SU-DHL-6 (cell line): Measurements from ENCODE around the gene SCLT1.

ENCODE experiments used
- H2AFZ ChIP-seq: fragments of 200-600 bp; sonication (generic); 2 replicates; pipeline ENCODE4 v1.6.1; 2014; ENCODE audit warnings: low read depth, mild to moderate bottlenecking, moderate library complexity, mixed read lengths, antibody characterized with exemption, low read length; ENCODE audit not compliant: severe bottlenecking
- H3F3A ChIP-seq: fragments of 200-600 bp; shearing (Covaris generic); 2 replicates; pipeline ENCODE4 v1.6.0; 2016; ENCODE audit warnings: antibody characterized with exemption, mild to moderate bottlenecking; ENCODE audit not compliant: insufficient read depth
- H3K27ac ChIP-seq: fragments of 200-600 bp; sonication (generic); 2 replicates; pipeline ENCODE4 v1.5.1; 2016; ENCODE audit warnings: low read depth, mild to moderate bottlenecking, low read length, moderate library complexity, mixed read lengths
- H3K27me3 ChIP-seq: fragments of 200-600 bp; sonication (generic), shearing (Covaris generic); 2 replicates; pipeline ENCODE4 v1.6.0; 2014; ENCODE audit warnings: mild to moderate bottlenecking, low read length
- H3K36me3 ChIP-seq: fragments of 200-600 bp; sonication (generic); 2 replicates; pipeline ENCODE4 v1.6.1; 2014; ENCODE audit warnings: mild to moderate bottlenecking, low read length, mixed read lengths
- H3K4me2 ChIP-seq: fragments of 300-600, 200-600 bp; shearing (Covaris generic), sonication (generic); 2 replicates; pipeline ENCODE4 v1.6.0; 2014; ENCODE audit warnings: low read length, low read depth, mild to moderate bottlenecking; ENCODE audit not compliant: poor library complexity, severe bottlenecking
- H3K4me3 ChIP-seq: fragments of 200-600 bp; sonication (generic); 2 replicates; pipeline ENCODE4 v1.5.1; 2014; ENCODE audit warnings: antibody characterized with exemption, low read length, mild to moderate bottlenecking, mixed read lengths; ENCODE audit not compliant: insufficient read depth, poor library complexity, severe bottlenecking
- H3K79me2 ChIP-seq: fragments of 200-600 bp; sonication (generic); 2 replicates; pipeline ENCODE4 v1.6.1; 2014; ENCODE audit warnings: mild to moderate bottlenecking, low read length, moderate library complexity; ENCODE audit not compliant: insufficient read depth
- H3K9ac ChIP-seq: fragments of 200-600 bp; sonication (generic); 2 replicates; pipeline ENCODE4 v1.7.0; 2014; ENCODE audit warnings: mild to moderate bottlenecking, low read length
- H3K9me2 ChIP-seq: fragments of 200-600 bp; sonication (generic); replicated peaks from 2 replicates; pipeline ENCODE4 v1.6.1; 2014; ENCODE audit warnings: low read length; ENCODE audit not compliant: insufficient read depth
- H3K9me3 ChIP-seq: fragments of 200-600 bp; sonication (generic); 2 replicates; pipeline ENCODE4 v1.6.1; 2014; ENCODE audit warnings: low read length, mixed read lengths; ENCODE audit not compliant: insufficient read depth
- H4K20me1 ChIP-seq: fragments of 200-600 bp; sonication (generic); 2 replicates; pipeline ENCODE4 v1.6.1; 2014; ENCODE audit warnings: low read depth, mild to moderate bottlenecking, antibody characterized with exemption, low read length, moderate library complexity, mixed read lengths
- EZH2phosphoT487 ChIP-seq: fragments of 200-600 bp; sonication (generic), shearing (Covaris generic); conservative IDR thresholded peaks from 2 replicates; pipeline ENCODE4 v1.6.1; 2018; ENCODE audit warnings: mild to moderate bottlenecking, antibody characterized with exemption, low read length, moderate library complexity, mixed read lengths
- TF ChIP-seq, protein P1 (sequence below): fragments of 200-600 bp; sonication (generic); IDR thresholded peaks from one replicate; pipeline ENCODE4 v1.5.1; 2017; ENCODE audit warnings: antibody characterized with exemption, mild to moderate bottlenecking, low read length, moderate library complexity; ENCODE audit not compliant: insufficient read depth, poor library complexity, severe bottlenecking

The SCLT1 gene

DNA sequence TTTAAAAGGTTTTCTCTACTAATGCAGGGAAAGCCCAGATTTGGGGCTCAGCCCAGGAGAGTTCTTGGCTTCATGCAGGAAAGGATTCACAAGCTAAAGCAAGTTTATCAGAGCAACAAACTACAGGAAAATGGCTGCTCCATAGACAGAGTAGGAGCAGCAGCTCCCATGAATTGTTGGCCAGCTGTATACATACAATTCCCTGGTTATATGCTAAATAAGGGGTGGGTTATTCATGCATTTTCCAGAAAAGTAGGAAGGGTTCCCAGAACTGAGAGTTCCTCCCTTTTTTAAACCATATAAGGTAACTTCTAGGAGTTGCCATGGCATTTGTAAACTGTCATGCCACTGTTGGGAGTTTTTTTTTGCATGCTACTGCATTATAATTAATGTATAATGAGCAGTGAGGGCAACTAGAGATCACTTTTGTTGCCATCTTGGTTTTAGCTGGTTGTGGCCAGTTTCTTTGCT is 5.2 kb upstream of the SCLT1 start:
- H3K4me2 ChIP-seq, result no peak overlapping the region
- no peaks in the 10 kb centered on the region for H3K36me3 ChIP-seq
- TF ChIP-seq EZH2phosphoT487, result no peak
- TF ChIP-seq, protein P1, sequence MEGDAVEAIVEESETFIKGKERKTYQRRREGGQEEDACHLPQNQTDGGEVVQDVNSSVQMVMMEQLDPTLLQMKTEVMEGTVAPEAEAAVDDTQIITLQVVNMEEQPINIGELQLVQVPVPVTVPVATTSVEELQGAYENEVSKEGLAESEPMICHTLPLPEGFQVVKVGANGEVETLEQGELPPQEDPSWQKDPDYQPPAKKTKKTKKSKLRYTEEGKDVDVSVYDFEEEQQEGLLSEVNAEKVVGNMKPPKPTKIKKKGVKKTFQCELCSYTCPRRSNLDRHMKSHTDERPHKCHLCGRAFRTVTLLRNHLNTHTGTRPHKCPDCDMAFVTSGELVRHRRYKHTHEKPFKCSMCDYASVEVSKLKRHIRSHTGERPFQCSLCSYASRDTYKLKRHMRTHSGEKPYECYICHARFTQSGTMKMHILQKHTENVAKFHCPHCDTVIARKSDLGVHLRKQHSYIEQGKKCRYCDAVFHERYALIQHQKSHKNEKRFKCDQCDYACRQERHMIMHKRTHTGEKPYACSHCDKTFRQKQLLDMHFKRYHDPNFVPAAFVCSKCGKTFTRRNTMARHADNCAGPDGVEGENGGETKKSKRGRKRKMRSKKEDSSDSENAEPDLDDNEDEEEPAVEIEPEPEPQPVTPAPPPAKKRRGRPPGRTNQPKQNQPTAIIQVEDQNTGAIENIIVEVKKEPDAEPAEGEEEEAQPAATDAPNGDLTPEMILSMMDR, result no peak
- no peaks in the 10 kb centered on the region for H3K9me2 ChIP-seq
- no peak overlapping the region for H2AFZ ChIP-seq
- H3K9ac ChIP-seq, result no peak overlapping the region
- H3K79me2 ChIP-seq, result no peaks in the 10 kb centered on the region
- H3K4me3 ChIP-seq, result no peak overlapping the region
- H3F3A ChIP-seq, result 0 out of 2 replicates have a peak, but pooled peaks cover 5% of the 10 kb centered on the region
- no peaks in the 10 kb centered on the region for H4K20me1 ChIP-seq
- H3K27ac ChIP-seq, result no peak overlapping the region
- no peaks in the 10 kb centered on the region for H3K9me3 ChIP-seq
- H3K27me3 ChIP-seq, result no peaks in the 10 kb centered on the region

GRCh38 chr4:129095811-129096454 is 2.6 kb upstream of the SCLT1 start, which contains the start of gene C4orf33:
C4orf33 (plus strand) TSS chr4:129096152; CDS start chr4:129102611, 6,459 bp downstream.
- H3K27me3 ChIP-seq, result no peaks in the 10 kb centered on the region
- H3K27ac ChIP-seq, result 0 out of 2 replicates have a peak within 1 kb of the TSS, but pooled peaks have one; percentile 35
- peak within 1 kb of the TSS; percentile 87 for H3K4me2 ChIP-seq
- peak within 1 kb of the TSS; percentile 85 for H3K4me3 ChIP-seq
- H3K9ac ChIP-seq, result peak within 1 kb of the TSS; percentile 72
- H3K36me3 ChIP-seq, result no peaks in the 10 kb centered on the region
- H2AFZ ChIP-seq, result peak within 1 kb of the TSS; percentile 89
- H3K9me3 ChIP-seq, result no peaks in the 10 kb centered on the region
- peaks cover 22% of the 10 kb centered on the region for H3K79me2 ChIP-seq
- no peaks in the 10 kb centered on the region for H3K9me2 ChIP-seq
- TF ChIP-seq, protein P1, result no peak
- 0 out of 2 replicates have a peak, but pooled peaks cover 5% of the 10 kb centered on the region for H3F3A ChIP-seq
- H4K20me1 ChIP-seq, result 0 out of 2 replicates have a peak, but pooled peaks cover 2% of the 10 kb centered on the region

DNA sequence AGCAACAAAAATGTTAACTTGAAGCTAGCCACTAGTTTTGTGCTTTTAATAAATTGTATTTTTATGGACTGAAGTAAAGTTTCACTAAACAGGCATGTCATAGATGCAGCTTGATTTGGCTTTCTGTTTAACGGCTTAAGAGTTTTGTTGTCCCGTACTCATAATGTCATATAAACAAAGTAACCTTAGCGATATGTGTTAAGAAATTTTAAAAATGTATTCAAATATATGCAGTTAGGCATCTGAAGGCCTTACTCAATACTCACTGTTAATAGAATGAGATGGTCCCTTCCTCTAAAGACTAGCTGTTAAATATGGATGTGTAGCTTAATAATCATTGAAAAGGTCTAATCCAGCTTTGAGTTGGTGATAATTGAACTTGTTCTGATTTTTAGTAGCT is 1.0 kb upstream of the SCLT1 start:
- Histone ChIP-seq H3K27me3 (no peaks in the 10 kb centered on the region), H3K36me3 (no peaks in the 10 kb centered on the region), H4K20me1 (0 out of 2 replicates have a peak, but pooled peaks cover 2% of the 10 kb centered on the region), H2AFZ (peak overlapping the region; percentile 88), H3K9ac (peak overlapping the region; percentile 72), H3K9me3 (no peaks in the 10 kb centered on the region), H3K4me2 (peak overlapping the region; percentile 87), H3K4me3 (peak overlapping the region; percentile 85), H3K27ac (peak overlapping the region; percentile 38; the same call in 1 of the 2 replicates), H3K9me2 (no peaks in the 10 kb centered on the region), H3K79me2 (peaks cover 37% of the 10 kb centered on the region), H3F3A (0 out of 2 replicates have a peak, but pooled peaks cover 5% of the 10 kb centered on the region)
- TF ChIP-seq, protein P1, result no peak
- TF ChIP-seq EZH2phosphoT487, result no peak
